Stimulated activated CD8-positive, alpha-beta memory T cell treated with anti-CD3 and anti-CD28 coated beads, Interleukin-15, amount 100 ng/mL, for 48 hours (primary cell): ENCODE measurements around the gene TUBA1A.
"Not testable (repeated sequence)": the region's sequence is repeated elsewhere in the genome, so short reads cannot be mapped to it uniquely, and the experiment has no call there.

Experiments
- DNase-seq, 2 donors: peaks; one replicate each; pipeline ENCODE4 v3.0.0-alpha.2; 2020; ENCODE audit warnings: low read depth in 2 of 2

The TUBA1A gene

GRCh38 chr12:49160399-49160798 is 28.5 kb downstream of the TUBA1A start:
- DNase-seq, result no peak

DNA sequence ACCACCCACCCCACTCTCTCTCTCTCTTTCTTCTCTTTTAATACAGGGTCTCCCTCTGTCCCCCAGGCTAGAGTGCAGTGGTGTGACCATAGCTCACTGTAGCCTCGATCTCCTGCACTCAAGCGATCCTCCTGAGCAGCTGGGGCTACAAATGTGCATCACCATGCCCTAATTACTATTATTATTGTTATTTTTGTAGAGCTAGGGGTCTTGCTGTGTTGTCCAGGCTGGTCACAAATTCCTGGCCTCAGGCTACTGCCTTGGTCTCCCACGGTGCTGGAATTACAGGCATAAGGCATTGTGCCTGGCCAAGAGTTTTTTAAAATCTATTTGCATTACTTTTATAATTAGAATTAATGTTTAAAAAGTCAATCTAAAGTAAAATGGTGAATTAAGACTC is 34.7 kb downstream of the TUBA1A start:
- DNase-seq, result no peak

- DNase-seq, result no peak
Measured at GRCh38 chr12:49147384-49147783, 41.5 kb downstream of the TUBA1A start.

DNA sequence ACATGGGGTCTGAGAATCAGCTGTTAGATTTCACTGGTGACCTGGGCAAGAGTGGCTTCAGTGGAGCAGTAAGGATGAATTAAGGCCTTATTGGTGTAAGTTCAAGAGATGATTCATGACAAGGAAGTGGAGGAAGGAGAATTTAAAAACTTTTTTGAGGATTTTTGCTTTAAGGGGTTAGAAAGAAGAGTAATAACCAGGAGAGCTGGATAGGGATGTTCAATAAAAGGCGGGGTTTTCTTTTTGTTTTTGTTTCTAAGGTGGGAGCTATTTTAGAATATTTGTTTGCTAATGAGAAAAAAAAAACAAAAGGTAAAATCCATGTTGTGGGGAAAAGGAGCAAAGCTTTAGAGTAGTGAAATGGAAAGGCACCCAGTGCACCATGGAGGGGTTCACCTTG is 42.5 kb downstream of the TUBA1A start:
- no peak for DNase-seq

DNA sequence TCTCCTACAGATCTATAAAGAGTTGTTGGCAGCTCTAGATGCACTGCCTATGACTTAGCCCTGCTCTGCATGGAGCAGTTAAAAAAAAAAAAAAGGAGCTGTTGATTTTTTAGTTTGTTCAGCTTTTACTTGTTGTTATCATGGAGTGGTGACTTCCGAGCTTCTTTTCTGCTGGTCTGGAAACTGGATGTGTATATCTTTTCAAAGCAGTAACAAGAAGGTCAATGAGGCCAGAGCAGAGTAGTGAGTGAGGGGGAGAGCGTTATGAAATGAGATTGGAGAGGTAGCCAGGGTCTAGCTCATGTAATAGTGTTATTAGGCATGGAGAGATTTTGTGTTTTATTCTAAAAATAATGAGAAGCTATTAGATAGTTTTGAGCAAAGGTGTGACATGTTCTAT is 44.5 kb downstream of the TUBA1A start:
- no peak for DNase-seq

DNA sequence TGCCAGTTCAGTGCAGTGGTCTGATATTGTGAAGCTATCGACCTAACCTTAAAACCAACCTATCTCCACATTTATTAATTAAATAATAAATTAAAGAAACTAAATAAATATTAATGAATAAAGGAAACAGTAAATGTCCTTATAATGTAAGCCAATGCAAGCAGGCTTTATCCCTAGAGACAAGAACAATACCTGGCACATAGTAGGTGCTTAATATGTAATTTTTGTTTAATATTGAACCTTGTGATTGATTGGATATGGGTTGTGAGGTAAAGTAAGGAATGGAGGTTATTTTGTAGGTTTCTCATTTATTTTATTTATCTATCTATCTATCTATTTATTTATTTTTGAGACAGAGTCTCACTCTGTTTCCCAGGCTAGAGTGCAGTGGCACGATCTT is 49.9 kb downstream of the TUBA1A start:
- DNase-seq, result no peak

DNA sequence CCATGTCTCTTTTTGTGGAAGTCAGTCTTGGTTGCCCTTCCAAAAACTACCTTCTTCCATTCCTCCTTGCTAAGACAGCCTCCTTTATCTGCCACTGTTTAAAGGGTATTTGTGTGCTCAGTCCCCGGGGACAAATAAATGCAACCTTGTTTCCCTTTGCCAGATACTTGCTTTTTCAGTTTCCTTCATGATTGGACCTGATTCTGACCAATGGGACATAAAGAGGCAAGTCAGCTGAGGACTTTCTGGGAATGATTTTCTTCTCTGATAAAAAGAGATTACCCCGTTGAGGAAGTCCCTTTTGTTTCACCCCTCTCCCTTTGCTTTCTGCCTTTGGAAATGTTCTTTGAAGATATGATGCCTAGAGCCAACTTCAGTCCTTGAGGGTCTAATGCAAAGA is 50.3 kb downstream of the TUBA1A start:
- DNase-seq, result no peak

DNA sequence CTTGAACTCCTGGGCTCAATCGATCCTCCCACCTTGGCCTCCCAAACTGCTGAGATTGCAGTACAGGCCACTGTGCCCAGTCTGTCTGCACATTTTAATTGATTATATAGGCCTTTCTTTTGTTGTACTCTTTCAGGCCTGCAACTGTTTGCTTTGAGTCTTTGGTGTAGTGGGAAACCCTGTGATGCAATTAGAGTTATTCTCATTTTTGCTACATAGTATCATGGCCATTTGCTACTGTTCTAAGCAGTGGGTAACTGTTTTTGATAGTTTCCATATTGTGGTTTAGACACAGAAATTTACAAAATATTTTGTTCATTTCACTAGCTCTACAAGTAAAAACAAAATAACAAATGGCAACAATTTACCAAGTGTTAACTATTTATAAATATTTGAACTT is 51.4 kb downstream of the TUBA1A start:
- no peak for DNase-seq

DNA sequence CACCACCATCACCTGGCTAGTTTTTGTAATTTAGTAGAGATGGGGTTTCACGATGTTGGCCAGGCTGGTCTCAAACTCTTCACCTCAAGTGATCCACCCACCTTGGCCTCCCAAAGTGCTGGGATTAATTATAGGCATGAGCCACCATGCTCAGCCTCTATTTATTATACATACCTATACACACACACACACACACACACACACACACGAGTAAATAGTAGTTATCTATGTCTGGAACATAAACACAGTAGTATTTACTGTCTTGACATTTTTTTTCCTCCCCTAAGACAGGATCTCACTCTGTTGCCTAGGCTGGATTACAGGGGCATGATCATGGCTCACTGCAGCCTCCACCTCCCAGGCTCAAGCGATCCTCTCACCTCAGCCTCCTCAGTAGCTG is 51.9 kb downstream of the TUBA1A start:
- not testable (repeated sequence) for DNase-seq
